Measurements from ENCODE around the gene ALOX5AP. TPM values are rescaled to one million over a fixed set of nuclear protein-coding genes. Genes with fewer than 3 reads are reported as not detected.

ALOX5AP gene
- total RNA-seq, 4 donors from 2014 or later = 4.7 to 21.5 (median 12.7) TPM

- H3K4me3 ChIP-seq = no peak overlapping the region
- TF ChIP-seq POLR2A (IDR thresholded peaks at IDR 0.05) (no peak), CTCF (IDR thresholded peaks at IDR 0.05) (no peak)
- intact Hi-C loops (cut with DNase I) = no loop called here
- H3K36me3 ChIP-seq = no peaks in the 10 kb centered on the region
- H3K27ac ChIP-seq = no peak overlapping the region
- DNase-seq = no peak
- no peaks in the 10 kb centered on the region for H3K9me3 ChIP-seq
- no peaks in the 10 kb centered on the region for H3K27me3 ChIP-seq
- 72 to 81% methylated on average over 4 of the region's 4 CpGs for WGBS, 2 donors
- no peaks in the 10 kb centered on the region for H3K4me1 ChIP-seq
These were observed 29.7 kb upstream of the ALOX5AP start for GRCh38 chr13:30705680-30706079.

GRCh38 chr13:30708541-30708940 is 26.8 kb upstream of the ALOX5AP start:
- no peaks in the 10 kb centered on the region for H3K27me3 ChIP-seq
- TF ChIP-seq CTCF (IDR thresholded peaks at IDR 0.05) = no peak
- TF ChIP-seq POLR2A (IDR thresholded peaks at IDR 0.05) = no peak
- DNase-seq = no peak
- no peak overlapping the region for H3K27ac ChIP-seq
- intact Hi-C loops (cut with DNase I) = no loop called here
- peaks cover 0 to 3% (median 0%) of the 10 kb centered on the region in 3 donors for H3K4me1 ChIP-seq
- no peaks in the 10 kb centered on the region for H3K9me3 ChIP-seq
- no peak overlapping the region for H3K4me3 ChIP-seq
- no peaks in the 10 kb centered on the region for H3K36me3 ChIP-seq
- 39 to 53% methylated on average over 3 of the region's 3 CpGs for WGBS, 2 donors

- Histone ChIP-seq H3K27ac (no peak overlapping the region), H3K4me3 (no peak overlapping the region), H3K4me1 (peaks cover 0 to 3% (median 0%) of the 10 kb centered on the region in 3 donors), H3K36me3 (no peaks in the 10 kb centered on the region), H3K9me3 (no peaks in the 10 kb centered on the region), H3K27me3 (no peaks in the 10 kb centered on the region)
- intact Hi-C loops (cut with DNase I) = no loop called here
- DNase-seq = no peak
- WGBS, 2 donors = 78 to 94% methylated on average over 3 of the region's 3 CpGs
- TF ChIP-seq CTCF (IDR thresholded peaks at IDR 0.05) (no peak), POLR2A (IDR thresholded peaks at IDR 0.05) (no peak)
These were observed 24.9 kb upstream of the ALOX5AP start for GRCh38 chr13:30710442-30710841.

- intact Hi-C loops (cut with DNase I) = no loop called here
- no peak for DNase-seq
- Histone ChIP-seq H3K9me3 (no peaks in the 10 kb centered on the region), H3K4me1 (peaks cover 0 to 3% (median 0%) of the 10 kb centered on the region in 3 donors), H3K4me3 (no peak overlapping the region), H3K27ac (no peak overlapping the region), H3K36me3 (no peaks in the 10 kb centered on the region), H3K27me3 (no peaks in the 10 kb centered on the region)
- 49 to 75% methylated on average over 4 of the region's 4 CpGs for WGBS, 2 donors
- no peak for TF ChIP-seq POLR2A (IDR thresholded peaks at IDR 0.05)
These were observed 24.0 kb upstream of the ALOX5AP start for GRCh38 chr13:30711375-30711774.

- TF ChIP-seq POLR2A (IDR thresholded peaks at IDR 0.05) = no peak
- TF ChIP-seq CTCF (IDR thresholded peaks at IDR 0.05) = no peak
- WGBS, 2 donors = 88 to 94% methylated on average over 6 of the region's 6 CpGs
- intact Hi-C loops (cut with DNase I) = no loop called here
These were observed 23.5 kb upstream of the ALOX5AP start for GRCh38 chr13:30711837-30712236.

More at GRCh38 chr13:30711837-30712236, 23.5 kb upstream of the ALOX5AP start:
- no peak for DNase-seq
- no peaks in the 10 kb centered on the region for H3K9me3 ChIP-seq
- no peak overlapping the region for H3K4me3 ChIP-seq
- H3K36me3 ChIP-seq = no peaks in the 10 kb centered on the region
- no peak overlapping the region for H3K27ac ChIP-seq
- H3K27me3 ChIP-seq = no peaks in the 10 kb centered on the region
- H3K4me1 ChIP-seq = peaks cover 0 to 3% (median 0%) of the 10 kb centered on the region in 3 donors
